Mesenchymal stem cell (in vitro differentiated cells and primary cell): ENCODE measurements around the gene GNAI1.

Source experiments
- DNase-seq: peaks from one replicate; pipeline ENCODE4 v3.0.0-alpha.2; 2013
- H2AFZ ChIP-seq: one replicate; pipeline ENCODE4 v1.6.1; 2013; ENCODE audit warnings: low read depth, mild to moderate bottlenecking, control low read depth, inconsistent platforms, low read length, moderate library complexity
- H2AK5ac ChIP-seq: 2 replicates; pipeline ENCODE4 v1.6.1; 2013; ENCODE audit warnings: low read length, moderate library complexity, mild to moderate bottlenecking, inconsistent platforms; ENCODE audit not compliant: severe bottlenecking
- H2BK120ac ChIP-seq: one replicate; pipeline ENCODE4 v1.6.1; 2013; ENCODE audit warnings: low read depth, mild to moderate bottlenecking, inconsistent platforms, low read length, moderate library complexity
- H2BK12ac ChIP-seq, 2 experiments: one replicate each; pipeline ENCODE4 v1.6.1; 2013; ENCODE audit warnings: inconsistent platforms in 2 of 2, low read length in 2 of 2, mild to moderate bottlenecking in 2 of 2, moderate library complexity in 2 of 2, control low read depth in 1 of 2
- H2BK15ac ChIP-seq: one replicate; pipeline ENCODE4 v1.6.1; 2013; ENCODE audit warnings: mild to moderate bottlenecking, low read depth, inconsistent platforms; ENCODE audit not compliant: poor library complexity, severe bottlenecking
- H2BK5ac ChIP-seq: 2 replicates; pipeline ENCODE4 v1.6.1; 2013; ENCODE audit warnings: low read depth, mild to moderate bottlenecking, low read length, control low read depth, inconsistent platforms; ENCODE audit not compliant: poor library complexity, severe bottlenecking
- H3K14ac ChIP-seq, 2 experiments: one replicate each; pipeline ENCODE4 v1.6.1; 2013; ENCODE audit warnings: inconsistent platforms in 2 of 2, low read length in 2 of 2, control low read depth in 1 of 2, mild to moderate bottlenecking in 1 of 2, moderate library complexity in 1 of 2
- H3K18ac ChIP-seq, 2 experiments: one replicate each; pipeline ENCODE4 v1.6.1; 2013; ENCODE audit warnings: inconsistent platforms in 2 of 2, low read length in 2 of 2, control low read depth in 1 of 2, low read depth in 1 of 2, mild to moderate bottlenecking in 1 of 2
- H3K23ac ChIP-seq, 2 experiments: one replicate each; pipeline ENCODE4 v1.6.1; 2013; ENCODE audit warnings: inconsistent platforms in 2 of 2, low read length in 2 of 2, mild to moderate bottlenecking in 2 of 2, moderate library complexity in 2 of 2, control low read depth in 1 of 2
- H3K27ac ChIP-seq: 2 replicates; pipeline ENCODE4 v1.5.1; 2013; ENCODE audit warnings: mild to moderate bottlenecking, moderate library complexity, low read length, control low read depth, inconsistent platforms; ENCODE audit not compliant: poor library complexity, severe bottlenecking
- H3K27me3 ChIP-seq, 2 experiments: 2 replicates each; pipeline versions ENCODE4 v1.6.1 to v1.7.0; 2013; ENCODE audit warnings: low read length in 2 of 2, mild to moderate bottlenecking in 2 of 2, moderate library complexity in 2 of 2, control low read depth in 1 of 2, inconsistent platforms in 1 of 2; ENCODE audit not compliant: control insufficient read depth in 1 of 2, insufficient read depth in 1 of 2
- H3K36me3 ChIP-seq, 2 experiments: 2 replicates each; pipeline versions ENCODE4 v1.6.1 to v1.7.0; 2013; ENCODE audit warnings: low read length in 2 of 2, control low read depth in 1 of 2, inconsistent platforms in 1 of 2, low read depth in 1 of 2, mild to moderate bottlenecking in 1 of 2; ENCODE audit not compliant: insufficient read depth in 2 of 2, control insufficient read depth in 1 of 2
- H3K4ac ChIP-seq, 2 experiments: one replicate each; pipeline ENCODE4 v1.6.1; 2013; ENCODE audit warnings: inconsistent platforms in 2 of 2, low read length in 2 of 2, mild to moderate bottlenecking in 2 of 2, moderate library complexity in 2 of 2, control low read depth in 1 of 2, low read depth in 1 of 2
- H3K4me1 ChIP-seq: 2 replicates; pipeline ENCODE4 v1.6.1; 2013; ENCODE audit warnings: low read depth, low read length, control low read depth; ENCODE audit not compliant: control insufficient read depth, insufficient read depth
- H3K4me2 ChIP-seq: 2 replicates; pipeline ENCODE4 v1.6.1; 2013; ENCODE audit warnings: low read length, mild to moderate bottlenecking, inconsistent platforms; ENCODE audit not compliant: poor library complexity, severe bottlenecking
- H3K4me3 ChIP-seq, 2 experiments: 2 replicates each; pipeline versions ENCODE4 v1.5.1 to v1.7.0; 2013; ENCODE audit warnings: low read length in 2 of 2, mild to moderate bottlenecking in 2 of 2, control low read depth in 1 of 2, low read depth in 1 of 2; ENCODE audit not compliant: insufficient read depth in 1 of 2
- H3K79me1 ChIP-seq: replicated peaks from 2 replicates; pipeline ENCODE4 v1.6.1; 2013; ENCODE audit warnings: mild to moderate bottlenecking, control low read depth, low read length, inconsistent platforms; ENCODE audit not compliant: poor library complexity, severe bottlenecking
- H3K9ac ChIP-seq: 2 replicates; pipeline ENCODE4 v1.7.0; 2013; ENCODE audit warnings: mild to moderate bottlenecking, low read length, moderate library complexity
- H3K9me3 ChIP-seq: 2 replicates; pipeline ENCODE4 v1.7.0; 2013; ENCODE audit warnings: mild to moderate bottlenecking, low read length; ENCODE audit not compliant: control insufficient read depth
- H4K8ac ChIP-seq: one replicate; pipeline ENCODE4 v1.6.1; 2013; ENCODE audit warnings: inconsistent platforms, mild to moderate bottlenecking, low read length, moderate library complexity
- H4K91ac ChIP-seq: one replicate; pipeline ENCODE4 v1.6.1; 2013; ENCODE audit warnings: mild to moderate bottlenecking, low read length, inconsistent platforms
- WGBS: methylation state at CpG from one replicate; pipeline ENCODE4 v1.1.7; 2013; ENCODE audit warnings: mixed read lengths; 5-methylcytosine and 5-hydroxymethylcytosine counted together

Gene GNAI1

DNA sequence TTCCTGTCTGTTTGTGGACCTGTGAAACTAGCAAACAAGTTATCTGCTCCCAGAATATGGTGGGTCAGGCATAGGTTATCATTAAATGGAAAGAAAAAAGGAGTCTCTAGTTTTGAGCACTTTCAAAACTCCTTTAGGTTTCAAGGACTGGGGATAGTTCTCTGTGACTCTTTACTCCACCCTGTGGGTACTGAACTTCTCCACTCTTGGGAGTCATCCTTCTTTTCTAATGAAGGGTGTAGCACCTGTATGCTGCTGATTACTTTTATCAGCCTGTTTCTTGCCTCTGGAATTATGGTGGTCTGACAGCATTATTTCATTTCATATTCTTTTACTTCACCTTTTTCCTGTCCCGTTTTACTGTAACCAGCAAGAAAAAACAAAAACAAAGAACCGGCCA, 6.7 kb downstream of the GNAI1 start:
- no peak overlapping the region for H3K4me2 ChIP-seq
- H2BK12ac ChIP-seq: no peak overlapping the region
- H4K8ac ChIP-seq: no peak overlapping the region
- no peak overlapping the region for H2BK120ac ChIP-seq
- H3K79me1 ChIP-seq: no peaks in the 10 kb centered on the region
- no peak overlapping the region for H3K23ac ChIP-seq
- H2AK5ac ChIP-seq: no peak overlapping the region
- H2AFZ ChIP-seq: no peak overlapping the region
- H3K18ac ChIP-seq: no peak overlapping the region
- WGBS: 92% methylated on average over 2 of the region's 2 CpGs
- peaks cover 7% of the 10 kb centered on the region for H3K4me1 ChIP-seq
- no peak overlapping the region for H3K9ac ChIP-seq
- no peaks in the 10 kb centered on the region for H3K27me3 ChIP-seq
- DNase-seq: no peak
- H2BK5ac ChIP-seq: no peak overlapping the region
- H4K91ac ChIP-seq: no peak overlapping the region
- no peak overlapping the region for H3K4me3 ChIP-seq
- H2BK15ac ChIP-seq: no peak overlapping the region
- H3K4ac ChIP-seq: no peak overlapping the region
- no peak overlapping the region for H3K14ac ChIP-seq
- no peaks in the 10 kb centered on the region for H3K9me3 ChIP-seq
- no peak overlapping the region for H3K27ac ChIP-seq
- no peaks in the 10 kb centered on the region for H3K36me3 ChIP-seq

- H2BK12ac ChIP-seq: no peak overlapping the region
- H3K4me2 ChIP-seq: no peak overlapping the region
- no peak overlapping the region for H4K8ac ChIP-seq
- no peak overlapping the region for H2BK15ac ChIP-seq
- no peaks in the 10 kb centered on the region for H3K79me1 ChIP-seq
- no peaks in the 10 kb centered on the region for H3K36me3 ChIP-seq
- no peak overlapping the region for H3K4ac ChIP-seq
- H2AK5ac ChIP-seq: no peak overlapping the region
- no peak overlapping the region for H3K18ac ChIP-seq
- no peak overlapping the region for H2BK120ac ChIP-seq
- H3K27me3 ChIP-seq: no peaks in the 10 kb centered on the region
- H3K9ac ChIP-seq: no peak overlapping the region
- WGBS: no CpG with 5 or more reads among the region's 1 CpG
- no peaks in the 10 kb centered on the region for H3K9me3 ChIP-seq
- no peak for DNase-seq
- H2AFZ ChIP-seq: no peak overlapping the region
- no peak overlapping the region for H3K4me3 ChIP-seq
- H3K23ac ChIP-seq: no peak overlapping the region
- peaks cover 4% of the 10 kb centered on the region for H3K4me1 ChIP-seq
- no peak overlapping the region for H4K91ac ChIP-seq
- no peak overlapping the region for H3K27ac ChIP-seq
- H3K14ac ChIP-seq: no peak overlapping the region
- H2BK5ac ChIP-seq: no peak overlapping the region
Measured at GRCh38 chr7:80142853-80143580, 8.4 kb downstream of the GNAI1 start.

- peaks cover 4% of the 10 kb centered on the region for H3K4me1 ChIP-seq
- H3K23ac ChIP-seq: no peak overlapping the region
- H3K4me2 ChIP-seq: peak overlapping the region; percentile 38
- no peak overlapping the region for H2AK5ac ChIP-seq
- H2BK120ac ChIP-seq: no peak overlapping the region
- no peak overlapping the region for H2BK5ac ChIP-seq
- H4K91ac ChIP-seq: no peak overlapping the region
- H3K14ac ChIP-seq: no peak overlapping the region
- DNase-seq: peak; percentile 97
- no peaks in the 10 kb centered on the region for H3K79me1 ChIP-seq
- H3K9me3 ChIP-seq: no peaks in the 10 kb centered on the region
- H2BK12ac ChIP-seq: no peak overlapping the region
- WGBS: 13% methylated on average over 3 of the region's 3 CpGs
- no peak overlapping the region for H2AFZ ChIP-seq
- H3K27me3 ChIP-seq: no peaks in the 10 kb centered on the region
- H3K4me3 ChIP-seq: peak overlapping the region in 1 of 2 experiments; percentile 57
- H3K9ac ChIP-seq: peak overlapping the region; percentile 74
- H3K4ac ChIP-seq: no peak overlapping the region
- no peak overlapping the region for H4K8ac ChIP-seq
- H3K18ac ChIP-seq: peak overlapping the region in 1 of 2 experiments; percentile 34
- no peak overlapping the region for H2BK15ac ChIP-seq
- peak overlapping the region; percentile 78 for H3K27ac ChIP-seq
- H3K36me3 ChIP-seq: no peaks in the 10 kb centered on the region
Measured at GRCh38 chr7:80145780-80146422, 11.3 kb downstream of the GNAI1 start.

GRCh38 chr7:80146545-80147182, 12.0 kb downstream of the GNAI1 start:
- Histone ChIP-seq H3K4me1 (peaks cover 4% of the 10 kb centered on the region), H2AK5ac (no peak overlapping the region), H3K4me3 (no peak overlapping the region), H3K36me3 (no peaks in the 10 kb centered on the region), H3K14ac (no peak overlapping the region), H3K23ac (no peak overlapping the region), H3K9me3 (no peaks in the 10 kb centered on the region), H3K27ac (no peak overlapping the region), H3K79me1 (no peaks in the 10 kb centered on the region), H3K9ac (peak overlapping the region; percentile 74), H2BK12ac (no peak overlapping the region), H2BK15ac (no peak overlapping the region), H2BK120ac (no peak overlapping the region), H3K4ac (no peak overlapping the region), H4K91ac (no peak overlapping the region), H4K8ac (no peak overlapping the region), H2AFZ (no peak overlapping the region), H3K4me2 (no peak overlapping the region), H3K27me3 (no peaks in the 10 kb centered on the region), H2BK5ac (no peak overlapping the region), H3K18ac (peak overlapping the region in 1 of 2 experiments; percentile 48)
- DNase-seq: no peak
- WGBS: 70% methylated on average over 3 of the region's 4 CpGs
